ENCODE data around the gene NME4.

NME4 gene

DNA sequence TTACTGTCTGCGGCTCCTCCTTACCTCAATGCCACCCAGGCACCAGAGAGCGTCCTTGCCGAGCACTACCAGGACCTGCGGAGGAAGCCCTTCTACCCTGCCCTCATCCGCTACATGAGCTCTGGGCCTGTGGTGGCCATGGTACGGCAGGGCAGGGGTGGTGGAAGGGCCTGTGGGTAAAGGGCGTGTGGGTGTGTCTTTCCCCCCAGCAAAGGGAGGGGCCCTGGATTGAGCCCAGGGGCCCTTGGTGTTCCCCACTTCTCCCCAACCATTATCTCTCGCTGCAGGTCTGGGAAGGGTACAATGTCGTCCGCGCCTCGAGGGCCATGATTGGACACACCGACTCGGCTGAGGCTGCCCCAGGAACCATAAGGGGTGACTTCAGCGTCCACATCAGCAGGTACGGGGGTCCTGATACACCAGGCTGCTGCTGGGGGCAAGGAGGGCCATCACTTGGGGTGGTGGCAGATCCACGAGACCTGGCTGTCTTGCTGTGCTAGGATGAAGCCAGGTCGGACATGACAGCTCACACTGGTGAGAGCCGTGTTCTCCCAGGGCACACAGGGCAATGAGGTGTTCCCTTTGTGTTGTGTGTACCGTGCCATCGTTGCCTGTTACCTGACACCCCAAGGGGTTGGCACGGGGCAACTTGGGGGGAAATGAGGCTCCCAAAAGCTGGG is 2.5 kb downstream of the NME4 start:
- Histone ChIP-seq H3K27me3 (ENCODE audit: control insufficient read depth, insufficient read depth, low read length, poor library complexity, severe bottlenecking) (no peaks in the 10 kb centered on the region), H3K27ac (ENCODE audit: insufficient read depth, low read depth, low read length, poor library complexity, severe bottlenecking) (no peak overlapping the region), H3K4me3 (ENCODE audit: insufficient read depth, low read depth, low read length) (no peak overlapping the region), H3K9me3 (ENCODE audit: control insufficient read depth, low read length) (no peaks in the 10 kb centered on the region), H3K4me1 (ENCODE audit: control insufficient read depth, insufficient read depth, low read length) (peaks cover 8% of the 10 kb centered on the region), H3K36me3 (ENCODE audit: control insufficient read depth, insufficient read depth, low read length) (peaks cover 5% of the 10 kb centered on the region)
- WGBS, 2 experiments: 91 to 92% methylated on average over 22 of the region's 22 CpGs

DNA sequence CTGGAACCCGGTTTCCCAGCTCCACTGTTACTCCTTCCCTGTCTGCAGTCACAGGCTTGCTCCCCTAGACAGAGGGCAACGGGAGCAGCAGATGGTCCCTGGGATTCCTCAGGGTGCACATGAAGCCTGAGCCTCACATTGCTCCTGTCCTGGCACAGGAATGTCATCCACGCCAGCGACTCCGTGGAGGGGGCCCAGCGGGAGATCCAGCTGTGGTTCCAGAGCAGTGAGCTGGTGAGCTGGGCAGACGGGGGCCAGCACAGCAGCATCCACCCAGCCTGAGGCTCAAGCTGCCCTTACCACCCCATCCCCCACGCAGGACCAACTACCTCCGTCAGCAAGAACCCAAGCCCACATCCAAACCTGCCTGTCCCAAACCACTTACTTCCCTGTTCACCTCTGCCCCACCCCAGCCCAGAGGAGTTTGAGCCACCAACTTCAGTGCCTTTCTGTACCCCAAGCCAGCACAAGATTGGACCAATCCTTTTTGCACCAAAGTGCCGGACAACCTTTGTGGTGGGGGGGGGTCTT is 3.1 kb downstream of the NME4 start:
- Histone ChIP-seq H3K4me3 (ENCODE audit: insufficient read depth, low read depth, low read length) (no peak overlapping the region), H3K4me1 (ENCODE audit: control insufficient read depth, insufficient read depth, low read length) (peaks cover 8% of the 10 kb centered on the region), H3K27ac (ENCODE audit: insufficient read depth, low read depth, low read length, poor library complexity, severe bottlenecking) (no peak overlapping the region), H3K36me3 (ENCODE audit: control insufficient read depth, insufficient read depth, low read length) (peaks cover 5% of the 10 kb centered on the region), H3K9me3 (ENCODE audit: control insufficient read depth, low read length) (no peaks in the 10 kb centered on the region), H3K27me3 (ENCODE audit: control insufficient read depth, insufficient read depth, low read length, poor library complexity, severe bottlenecking) (no peaks in the 10 kb centered on the region)
- WGBS, 2 experiments: 79 to 80% methylated on average over 9 to 10 of the region's 10 CpGs

DNA sequence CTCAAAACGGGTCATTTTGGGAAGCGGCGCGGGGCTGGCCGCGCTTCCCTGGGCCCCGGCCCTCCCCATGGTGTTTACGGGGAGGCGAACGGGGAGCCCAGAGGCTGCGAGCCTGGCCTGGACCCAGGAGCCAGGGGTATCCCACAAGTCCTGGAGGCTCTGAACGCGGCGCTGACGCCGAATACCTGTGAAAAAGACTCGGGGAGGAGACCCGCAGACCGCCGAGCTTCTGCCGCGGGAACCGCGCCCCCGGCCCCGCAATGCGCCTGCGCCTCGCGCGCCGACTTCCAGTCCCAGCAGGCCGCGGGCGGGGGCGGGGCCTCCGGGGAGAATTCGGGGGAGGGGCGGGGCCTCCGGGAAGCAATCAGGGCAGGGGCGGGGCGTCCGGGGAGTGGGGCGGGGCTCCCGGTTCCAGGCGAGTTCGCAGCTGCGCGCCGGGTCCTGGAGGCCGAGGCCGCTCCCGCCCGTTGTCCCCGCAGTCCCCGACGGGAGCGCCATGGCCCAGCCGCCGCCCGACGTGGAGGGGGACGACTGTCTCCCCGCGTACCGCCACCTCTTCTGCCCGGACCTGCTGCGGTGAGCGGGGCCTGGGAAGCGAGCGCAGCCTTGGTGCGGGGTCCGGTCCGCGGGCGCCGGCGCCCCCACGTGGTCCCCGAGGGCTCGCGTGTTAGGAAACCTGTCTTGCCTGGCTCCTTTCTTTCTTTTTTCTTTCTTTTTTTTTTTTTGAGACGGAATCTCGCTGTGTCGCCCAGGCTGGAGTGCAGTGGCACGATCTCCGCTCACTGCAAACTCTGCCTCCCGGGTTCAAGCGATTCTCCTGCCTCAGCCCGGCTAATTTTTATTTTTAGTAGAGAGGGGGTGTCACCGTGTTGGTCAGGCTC is 4.7 kb downstream of the NME4 start, which contains the start of gene DECR2:
TSS of gene DECR2 (plus strand) at position 418 of the 881 bp plus-strand sequence. CDS start at position 497, 79 bp downstream.
- H3K9me3 ChIP-seq (ENCODE audit: control insufficient read depth, low read length): no peaks in the 10 kb centered on the region
- no peaks in the 10 kb centered on the region for H3K27me3 ChIP-seq (ENCODE audit: control insufficient read depth, insufficient read depth, low read length, poor library complexity, severe bottlenecking)
- H3K4me1 ChIP-seq (ENCODE audit: control insufficient read depth, insufficient read depth, low read length): peaks cover under 1% of the 10 kb centered on the region
- 2% methylated on average over 91 of the region's 91 CpGs for WGBS, 2 experiments
- peaks cover 5% of the 10 kb centered on the region for H3K36me3 ChIP-seq (ENCODE audit: control insufficient read depth, insufficient read depth, low read length)
- H3K27ac ChIP-seq (ENCODE audit: insufficient read depth, low read depth, low read length, poor library complexity, severe bottlenecking): peak within 1 kb of the TSS; percentile 80
- H3K4me3 ChIP-seq (ENCODE audit: insufficient read depth, low read depth, low read length): peak within 1 kb of the TSS; percentile 63

DNA sequence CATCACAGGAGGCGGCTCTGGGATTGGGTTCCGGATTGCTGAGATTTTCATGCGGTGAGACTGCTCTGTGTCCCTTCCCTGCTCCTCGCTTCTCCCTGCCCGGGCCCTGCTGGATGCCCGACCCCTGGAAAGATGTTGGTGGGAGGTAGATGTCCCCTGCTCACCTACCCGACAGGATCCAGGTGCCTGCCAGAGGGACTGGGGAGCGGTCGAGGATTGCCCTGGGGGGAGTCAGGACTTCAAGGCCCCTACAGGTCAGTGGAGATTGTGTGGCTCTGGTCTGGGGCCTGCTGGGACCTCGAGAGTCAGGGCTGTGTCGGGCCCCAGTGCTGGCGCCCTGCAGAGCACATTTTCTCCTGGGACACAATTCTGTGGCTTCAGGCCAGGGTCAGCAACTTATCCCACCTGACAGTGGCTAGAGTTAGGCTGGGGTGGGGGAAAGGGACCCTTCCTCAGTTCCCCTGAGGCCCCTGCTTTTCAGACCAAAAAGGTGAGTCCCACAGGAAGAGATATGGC is 8.0 kb downstream of the NME4 start:
- 93 to 96% methylated on average over 12 of the region's 12 CpGs for WGBS, 2 experiments
- Histone ChIP-seq H3K4me1 (ENCODE audit: control insufficient read depth, insufficient read depth, low read length) (no peaks in the 10 kb centered on the region), H3K27me3 (ENCODE audit: control insufficient read depth, insufficient read depth, low read length, poor library complexity, severe bottlenecking) (no peaks in the 10 kb centered on the region), H3K4me3 (ENCODE audit: insufficient read depth, low read depth, low read length) (no peak overlapping the region), H3K9me3 (ENCODE audit: control insufficient read depth, low read length) (no peaks in the 10 kb centered on the region), H3K27ac (ENCODE audit: insufficient read depth, low read depth, low read length, poor library complexity, severe bottlenecking) (no peak overlapping the region), H3K36me3 (ENCODE audit: control insufficient read depth, insufficient read depth, low read length) (no peaks in the 10 kb centered on the region)

DNA sequence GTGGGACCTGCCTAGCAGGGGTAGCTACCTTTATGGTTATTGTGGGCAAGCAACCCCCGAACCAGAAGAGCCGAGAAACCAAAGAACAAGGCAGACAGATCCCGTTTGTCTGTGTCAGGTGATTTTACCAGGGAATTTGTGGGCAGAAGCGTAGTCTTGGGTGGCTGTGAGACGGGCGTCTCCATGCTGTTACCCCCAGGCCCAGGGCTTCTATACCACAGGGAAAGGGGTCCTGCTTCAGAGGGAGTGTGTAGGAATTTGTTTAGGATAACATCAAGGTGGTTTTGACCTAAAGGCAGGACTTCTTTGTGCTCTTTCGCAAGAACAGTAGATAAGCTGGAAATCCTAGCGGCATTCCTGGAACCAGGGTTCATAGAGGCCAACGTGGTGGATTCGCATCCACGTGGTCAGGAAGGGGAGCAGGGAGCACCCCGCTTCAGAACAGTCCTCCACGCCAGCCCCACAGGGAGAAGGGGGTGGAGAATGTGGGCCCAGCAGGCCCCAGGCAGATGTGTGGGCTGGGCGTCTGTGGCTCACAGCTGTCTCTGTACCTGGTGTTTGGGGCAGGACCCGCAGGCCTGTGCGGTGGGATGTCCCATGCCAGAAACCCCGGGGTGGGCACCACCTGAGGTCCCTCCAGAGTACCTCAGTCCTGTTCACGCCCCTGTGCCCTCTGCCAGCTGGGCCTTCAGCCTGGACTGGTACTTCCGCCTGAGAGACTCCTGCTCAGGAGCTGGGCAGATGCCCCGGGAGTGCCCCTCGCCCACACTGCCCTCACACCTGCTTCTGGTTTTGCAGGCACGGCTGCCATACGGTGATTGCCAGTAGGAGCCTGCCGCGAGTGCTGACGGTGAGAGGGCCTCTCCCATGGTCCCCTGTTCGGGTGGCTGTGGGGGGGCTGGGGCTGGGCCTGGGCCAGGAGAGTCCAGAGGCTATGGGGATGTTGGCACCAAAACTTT is 8.8 kb downstream of the NME4 start:
- no peak overlapping the region for H3K4me3 ChIP-seq (ENCODE audit: insufficient read depth, low read depth, low read length)
- 94 to 95% methylated on average over 27 of the region's 27 CpGs for WGBS, 2 experiments
- no peaks in the 10 kb centered on the region for H3K4me1 ChIP-seq (ENCODE audit: control insufficient read depth, insufficient read depth, low read length)
- H3K36me3 ChIP-seq (ENCODE audit: control insufficient read depth, insufficient read depth, low read length): no peaks in the 10 kb centered on the region
- no peaks in the 10 kb centered on the region for H3K9me3 ChIP-seq (ENCODE audit: control insufficient read depth, low read length)
- H3K27ac ChIP-seq (ENCODE audit: insufficient read depth, low read depth, low read length, poor library complexity, severe bottlenecking): no peak overlapping the region
- no peaks in the 10 kb centered on the region for H3K27me3 ChIP-seq (ENCODE audit: control insufficient read depth, insufficient read depth, low read length, poor library complexity, severe bottlenecking)

DNA sequence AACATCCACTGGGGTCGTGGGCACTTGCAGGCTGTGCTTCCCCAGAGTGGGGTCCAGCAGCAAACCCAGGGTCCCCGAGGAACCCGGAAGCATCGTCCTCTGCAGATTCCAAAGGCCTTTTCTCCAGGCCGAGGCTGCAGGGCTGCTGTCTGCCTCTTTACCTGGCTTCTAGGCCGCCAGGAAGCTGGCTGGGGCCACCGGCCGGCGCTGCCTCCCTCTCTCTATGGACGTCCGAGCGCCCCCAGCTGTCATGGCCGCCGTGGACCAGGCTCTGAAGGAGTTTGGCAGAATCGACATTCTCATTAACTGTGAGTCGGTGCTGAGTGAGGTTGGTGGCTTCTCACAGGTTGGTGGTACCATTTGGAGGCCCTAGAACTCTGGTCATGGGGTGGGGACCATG is 10.3 kb downstream of the NME4 start:
- Histone ChIP-seq H3K4me1 (ENCODE audit: control insufficient read depth, insufficient read depth, low read length) (no peaks in the 10 kb centered on the region), H3K9me3 (ENCODE audit: control insufficient read depth, low read length) (no peaks in the 10 kb centered on the region), H3K27me3 (ENCODE audit: control insufficient read depth, insufficient read depth, low read length, poor library complexity, severe bottlenecking) (no peaks in the 10 kb centered on the region), H3K4me3 (ENCODE audit: insufficient read depth, low read depth, low read length) (no peak overlapping the region), H3K36me3 (ENCODE audit: control insufficient read depth, insufficient read depth, low read length) (no peaks in the 10 kb centered on the region), H3K27ac (ENCODE audit: insufficient read depth, low read depth, low read length, poor library complexity, severe bottlenecking) (no peak overlapping the region)
- 89 to 92% methylated on average over 16 of the region's 16 CpGs for WGBS, 2 experiments

DNA sequence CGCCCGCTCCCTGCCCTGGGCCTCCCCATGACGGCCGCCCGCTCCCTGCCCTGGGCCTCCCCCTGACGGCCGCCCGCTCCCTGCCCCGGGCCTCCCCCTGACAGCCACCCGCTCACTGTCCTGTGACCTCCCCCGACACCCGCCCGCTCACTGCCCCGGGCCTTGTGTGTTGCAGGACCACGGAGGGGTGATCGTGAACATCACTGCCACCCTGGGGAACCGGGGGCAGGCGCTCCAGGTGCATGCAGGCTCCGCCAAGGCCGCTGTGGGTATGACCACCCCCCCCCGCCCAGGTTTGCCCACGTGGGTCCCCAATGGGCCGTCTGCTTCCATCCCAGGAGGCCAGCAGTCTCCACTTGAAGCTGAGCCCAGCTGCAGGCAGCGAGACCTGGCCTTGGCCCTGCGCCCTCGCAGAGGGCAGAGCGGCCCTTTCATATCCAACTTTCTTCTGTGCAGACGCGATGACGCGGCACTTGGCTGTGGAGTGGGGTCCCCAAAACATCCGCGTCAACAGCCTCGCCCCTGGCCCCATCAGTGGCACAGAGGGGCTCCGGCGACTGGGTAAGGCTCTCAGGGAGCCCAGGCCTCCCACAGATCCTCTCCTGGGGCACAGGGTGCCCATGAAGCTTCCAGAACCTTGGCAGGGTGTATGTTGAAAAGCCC is 13.6 kb downstream of the NME4 start:
- no peaks in the 10 kb centered on the region for H3K36me3 ChIP-seq (ENCODE audit: control insufficient read depth, insufficient read depth, low read length)
- no peak overlapping the region for H3K4me3 ChIP-seq (ENCODE audit: insufficient read depth, low read depth, low read length)
- H3K4me1 ChIP-seq (ENCODE audit: control insufficient read depth, insufficient read depth, low read length): no peaks in the 10 kb centered on the region
- no peaks in the 10 kb centered on the region for H3K27me3 ChIP-seq (ENCODE audit: control insufficient read depth, insufficient read depth, low read length, poor library complexity, severe bottlenecking)
- H3K9me3 ChIP-seq (ENCODE audit: control insufficient read depth, low read length): no peaks in the 10 kb centered on the region
- no peak overlapping the region for H3K27ac ChIP-seq (ENCODE audit: insufficient read depth, low read depth, low read length, poor library complexity, severe bottlenecking)
- 95% methylated on average over 36 of the region's 36 CpGs for WGBS, 2 experiments

DNA sequence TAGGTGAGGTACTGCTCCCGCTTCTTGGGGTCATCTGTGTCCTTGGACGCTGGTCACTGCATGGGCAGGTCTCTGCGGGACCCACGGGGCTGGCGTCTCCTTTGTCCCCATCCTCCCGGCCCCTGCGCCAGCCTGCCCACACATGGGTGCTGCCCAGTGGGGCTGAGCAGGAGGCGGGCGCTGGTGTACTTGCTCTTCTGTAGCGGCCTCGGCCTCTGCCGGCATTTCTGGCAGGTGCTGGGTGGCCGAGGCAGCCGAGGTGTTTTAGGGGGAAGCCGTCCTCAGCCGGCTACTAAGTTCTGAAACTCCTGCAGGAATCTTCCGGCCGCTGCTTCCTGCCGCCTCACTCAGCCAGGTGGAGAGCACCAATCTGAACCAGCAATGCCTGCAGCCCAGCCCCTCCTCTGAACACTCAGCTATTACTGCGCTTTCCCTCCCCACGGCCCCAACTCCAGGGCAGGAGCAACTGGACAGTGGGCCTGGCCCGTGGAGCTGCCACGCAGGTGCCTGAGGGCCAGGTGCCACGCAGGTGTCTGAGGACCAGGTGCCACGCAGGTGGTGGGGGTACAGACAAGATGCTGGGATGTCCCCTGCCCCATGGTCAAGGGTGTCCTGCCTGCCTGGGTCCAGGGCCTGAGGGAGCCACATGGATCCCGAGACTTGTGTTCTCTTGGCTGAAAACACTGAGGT is 14.7 kb downstream of the NME4 start:
- Histone ChIP-seq H3K36me3 (ENCODE audit: control insufficient read depth, insufficient read depth, low read length) (no peaks in the 10 kb centered on the region), H3K4me1 (ENCODE audit: control insufficient read depth, insufficient read depth, low read length) (no peaks in the 10 kb centered on the region), H3K4me3 (ENCODE audit: insufficient read depth, low read depth, low read length) (no peak overlapping the region), H3K9me3 (ENCODE audit: control insufficient read depth, low read length) (no peaks in the 10 kb centered on the region), H3K27ac (ENCODE audit: insufficient read depth, low read depth, low read length, poor library complexity, severe bottlenecking) (no peak overlapping the region), H3K27me3 (ENCODE audit: control insufficient read depth, insufficient read depth, low read length, poor library complexity, severe bottlenecking) (no peaks in the 10 kb centered on the region)
- whole genome bisulfite sequencing, 2 experiments: 96 to 97% methylated on average over 26 of the region's 26 CpGs
